Activated T-helper 1 cell treated with anti-CD3 and anti-CD28 coated beads, Interleukin-2, amount 50 U/mL, for 16 hours (primary cell): Measurements from ENCODE around the gene IER3.

Experiments
- DNase-seq, 2 donors: peaks; one replicate each; pipeline ENCODE4 v3.0.0-alpha.2; 2020; ENCODE audit warnings: low read depth in 1 of 2, low spot score in 1 of 2

Gene IER3

GRCh38 chr6:30709101-30709868, 35.1 kb downstream of the IER3 start:
- no peak for DNase-seq

DNA sequence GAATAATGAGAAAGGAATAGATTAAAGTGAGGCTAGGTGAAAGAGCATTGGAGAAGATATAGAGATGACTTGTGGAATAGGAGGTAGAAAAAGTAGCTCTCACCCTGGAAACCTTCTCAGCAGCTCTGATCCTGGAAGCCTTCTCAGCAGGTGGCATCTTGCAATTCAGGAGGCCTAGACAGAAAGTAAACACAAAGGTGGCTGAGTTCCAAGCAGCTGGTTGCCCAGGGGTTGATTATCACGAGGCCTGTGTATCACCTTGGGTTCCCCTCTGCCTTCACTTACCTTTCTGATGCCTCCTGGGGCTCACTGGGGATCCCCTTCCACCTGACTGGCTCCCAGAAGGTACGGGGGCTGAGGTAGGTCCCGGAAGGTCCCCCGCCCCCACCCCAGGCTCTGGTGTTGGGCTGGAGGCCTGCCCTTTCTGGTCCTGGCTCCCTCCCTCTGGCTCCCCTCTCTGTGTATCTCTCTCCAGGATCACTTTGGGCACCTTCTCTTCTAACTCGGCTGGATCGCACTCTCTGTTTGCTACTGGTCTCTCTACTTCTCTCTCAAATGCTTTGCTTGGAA, 37.0 kb downstream of the IER3 start:
- DNase-seq = no peak

- DNase-seq = no peak
These were observed 38.7 kb downstream of the IER3 start for GRCh38 chr6:30705620-30706019.

GRCh38 chr6:30703821-30704220, 40.5 kb downstream of the IER3 start:
- no peak for DNase-seq

- DNase-seq = no peak
These were observed 41.3 kb downstream of the IER3 start for GRCh38 chr6:30703011-30703410.

GRCh38 chr6:30700340-30700739, 44.0 kb downstream of the IER3 start:
- no peak for DNase-seq

DNA sequence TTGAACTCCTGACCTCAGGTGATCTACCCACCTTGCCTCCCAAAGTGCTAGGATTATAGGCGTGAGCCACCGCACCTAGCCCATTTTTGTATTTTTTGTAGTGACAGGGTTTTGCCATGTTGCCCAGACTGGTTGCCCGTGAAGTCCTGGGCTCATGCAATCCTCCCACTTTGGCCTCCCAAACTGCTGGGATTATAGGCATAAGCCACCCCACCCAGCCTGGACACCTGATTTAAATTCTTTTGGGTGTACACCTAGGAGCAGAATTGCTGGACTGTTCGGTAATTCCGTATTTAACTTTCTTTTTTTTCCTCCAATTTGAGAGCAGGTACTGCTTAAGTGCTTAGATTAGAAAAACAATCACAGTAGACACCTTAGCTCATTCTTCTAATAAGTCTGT, 47.9 kb downstream of the IER3 start:
- no peak for DNase-seq
